Measurements from ENCODE around the gene LRRC1.
"Not testable (repeated sequence)": the region's sequence is repeated elsewhere in the genome, so short reads cannot be mapped to it uniquely, and the experiment has no call there.

LRRC1 gene

GRCh38 chr6:53770780-53771249 is 24.0 kb upstream of the LRRC1 start:
- Histone ChIP-seq H3K9me3 (ENCODE audit: insufficient read depth, low read length) (peaks cover 6% of the 10 kb centered on the region; the same call in 1 of the 2 replicates), H3K27me3 (ENCODE audit: insufficient read depth, insufficient read length) (no peaks in the 10 kb centered on the region), H3K4me3 (ENCODE audit: insufficient read length, low read depth) (no peak overlapping the region), H3K4me1 (ENCODE audit: insufficient read depth, insufficient read length) (no peaks in the 10 kb centered on the region), H3K9ac (ENCODE audit: insufficient read length, low read depth) (no peak overlapping the region), H3K36me3 (ENCODE audit: insufficient read depth, insufficient read length, low read length) (no peaks in the 10 kb centered on the region)
- TF ChIP-seq ZNF274 (IDR thresholded peaks at IDR 0.05; ENCODE audit: low read depth, low read length) (no peak), SUZ12 (IDR thresholded peaks at IDR 0.05; ENCODE audit: extremely low read depth, insufficient read depth, insufficient read length) (no peak), YY1 (IDR thresholded peaks at IDR 0.05; ENCODE audit: insufficient read depth, insufficient read length) (no peak)
- DNase-seq (ENCODE audit: low read depth, low spot score), result no peak

GRCh38 chr6:53771785-53772624 is 22.8 kb upstream of the LRRC1 start:
- H3K27me3 ChIP-seq (ENCODE audit: insufficient read depth, insufficient read length), result no peaks in the 10 kb centered on the region
- no peaks in the 10 kb centered on the region for H3K4me1 ChIP-seq (ENCODE audit: insufficient read depth, insufficient read length)
- no peaks in the 10 kb centered on the region for H3K36me3 ChIP-seq (ENCODE audit: insufficient read depth, insufficient read length, low read length)
- H3K9ac ChIP-seq (ENCODE audit: insufficient read length, low read depth), result no peak overlapping the region
- H3K9me3 ChIP-seq (ENCODE audit: insufficient read depth, low read length), result peaks cover 6% of the 10 kb centered on the region; the same call in 1 of the 2 replicates
- TF ChIP-seq YY1 (IDR thresholded peaks at IDR 0.05; ENCODE audit: insufficient read depth, insufficient read length), result no peak
- TF ChIP-seq SUZ12 (IDR thresholded peaks at IDR 0.05; ENCODE audit: extremely low read depth, insufficient read depth, insufficient read length), result no peak
- no peak for TF ChIP-seq ZNF274 (IDR thresholded peaks at IDR 0.05; ENCODE audit: low read depth, low read length)
- no peak for DNase-seq (ENCODE audit: low read depth, low spot score)
- H3K4me3 ChIP-seq (ENCODE audit: insufficient read length, low read depth), result no peak overlapping the region

GRCh38 chr6:53773044-53773696 is 21.6 kb upstream of the LRRC1 start:
- no peak for TF ChIP-seq YY1 (IDR thresholded peaks at IDR 0.05; ENCODE audit: insufficient read depth, insufficient read length)
- no peak for TF ChIP-seq ZNF274 (IDR thresholded peaks at IDR 0.05; ENCODE audit: low read depth, low read length)
- no peak for TF ChIP-seq SUZ12 (IDR thresholded peaks at IDR 0.05; ENCODE audit: extremely low read depth, insufficient read depth, insufficient read length)
- Histone ChIP-seq H3K9ac (ENCODE audit: insufficient read length, low read depth) (no peak overlapping the region), H3K4me1 (ENCODE audit: insufficient read depth, insufficient read length) (no peaks in the 10 kb centered on the region)

GRCh38 chr6:53776152-53776551 is 18.7 kb upstream of the LRRC1 start:
- not testable (repeated sequence) for H3K9me3 ChIP-seq (ENCODE audit: insufficient read depth, low read length); H3K4me1 ChIP-seq (ENCODE audit: insufficient read depth, insufficient read length); H3K36me3 ChIP-seq (ENCODE audit: insufficient read depth, insufficient read length, low read length); H3K4me3 ChIP-seq (ENCODE audit: insufficient read length, low read depth); DNase-seq (ENCODE audit: low read depth, low spot score); H3K9ac ChIP-seq (ENCODE audit: insufficient read length, low read depth); H3K27me3 ChIP-seq (ENCODE audit: insufficient read depth, insufficient read length)

More at GRCh38 chr6:53773044-53773696, 21.6 kb upstream of the LRRC1 start:
- DNase-seq (ENCODE audit: low read depth, low spot score), result no peak
- no peak overlapping the region for H3K4me3 ChIP-seq (ENCODE audit: insufficient read length, low read depth)
- no peaks in the 10 kb centered on the region for H3K27me3 ChIP-seq (ENCODE audit: insufficient read depth, insufficient read length)
- no peaks in the 10 kb centered on the region for H3K36me3 ChIP-seq (ENCODE audit: insufficient read depth, insufficient read length, low read length)
- peaks cover 6% of the 10 kb centered on the region; the same call in 1 of the 2 replicates for H3K9me3 ChIP-seq (ENCODE audit: insufficient read depth, low read length)

GRCh38 chr6:53784991-53785390 is 9.8 kb upstream of the LRRC1 start:
- not testable (repeated sequence) for H3K36me3 ChIP-seq (ENCODE audit: insufficient read depth, insufficient read length, low read length); H3K9me3 ChIP-seq (ENCODE audit: insufficient read depth, low read length); H3K9ac ChIP-seq (ENCODE audit: insufficient read length, low read depth); DNase-seq (ENCODE audit: low read depth, low spot score); H3K27me3 ChIP-seq (ENCODE audit: insufficient read depth, insufficient read length); H3K4me3 ChIP-seq (ENCODE audit: insufficient read length, low read depth); H3K4me1 ChIP-seq (ENCODE audit: insufficient read depth, insufficient read length)

- Histone ChIP-seq H3K9ac (ENCODE audit: insufficient read length, low read depth) (no peak overlapping the region), H3K4me1 (ENCODE audit: insufficient read depth, insufficient read length) (no peaks in the 10 kb centered on the region), H3K36me3 (ENCODE audit: insufficient read depth, insufficient read length, low read length) (no peaks in the 10 kb centered on the region), H3K9me3 (ENCODE audit: insufficient read depth, low read length) (no peaks in the 10 kb centered on the region), H3K27me3 (ENCODE audit: insufficient read depth, insufficient read length) (no peaks in the 10 kb centered on the region), H3K4me3 (ENCODE audit: insufficient read length, low read depth) (no peak overlapping the region)
- DNase-seq (ENCODE audit: low read depth, low spot score), result no peak
- TF ChIP-seq ZNF274 (IDR thresholded peaks at IDR 0.05; ENCODE audit: low read depth, low read length) (no peak), YY1 (IDR thresholded peaks at IDR 0.05; ENCODE audit: insufficient read depth, insufficient read length) (no peak), SUZ12 (IDR thresholded peaks at IDR 0.05; ENCODE audit: extremely low read depth, insufficient read depth, insufficient read length) (no peak)
Observed at GRCh38 chr6:53786832-53787231, 8.0 kb upstream of the LRRC1 start.

GRCh38 chr6:53790886-53791285 is 3.9 kb upstream of the LRRC1 start:
- Histone ChIP-seq H3K9ac (ENCODE audit: insufficient read length, low read depth) (no peak overlapping the region), H3K9me3 (ENCODE audit: insufficient read depth, low read length) (no peaks in the 10 kb centered on the region), H3K4me3 (ENCODE audit: insufficient read length, low read depth) (no peak overlapping the region), H3K27me3 (ENCODE audit: insufficient read depth, insufficient read length) (peaks cover 27% of the 10 kb centered on the region), H3K4me1 (ENCODE audit: insufficient read depth, insufficient read length) (no peaks in the 10 kb centered on the region), H3K36me3 (ENCODE audit: insufficient read depth, insufficient read length, low read length) (no peaks in the 10 kb centered on the region)
- no peak for DNase-seq (ENCODE audit: low read depth, low spot score)
- no peak for TF ChIP-seq YY1 (IDR thresholded peaks at IDR 0.05; ENCODE audit: insufficient read depth, insufficient read length)
- TF ChIP-seq ZNF274 (IDR thresholded peaks at IDR 0.05; ENCODE audit: low read depth, low read length), result no peak
- no peak for TF ChIP-seq SUZ12 (IDR thresholded peaks at IDR 0.05; ENCODE audit: extremely low read depth, insufficient read depth, insufficient read length)

Measured in NT2/D1 (cell line).